ENCODE results near the gene SIGLEC12. TPM values are rescaled to one million over a fixed set of nuclear protein-coding genes. Genes with fewer than 3 reads are reported as not detected.

SIGLEC12 gene
- total and polyA plus RNA-seq, 7 donors, result 0.05 to 0.20 (median 0.13) TPM; not detected in 2

DNA sequence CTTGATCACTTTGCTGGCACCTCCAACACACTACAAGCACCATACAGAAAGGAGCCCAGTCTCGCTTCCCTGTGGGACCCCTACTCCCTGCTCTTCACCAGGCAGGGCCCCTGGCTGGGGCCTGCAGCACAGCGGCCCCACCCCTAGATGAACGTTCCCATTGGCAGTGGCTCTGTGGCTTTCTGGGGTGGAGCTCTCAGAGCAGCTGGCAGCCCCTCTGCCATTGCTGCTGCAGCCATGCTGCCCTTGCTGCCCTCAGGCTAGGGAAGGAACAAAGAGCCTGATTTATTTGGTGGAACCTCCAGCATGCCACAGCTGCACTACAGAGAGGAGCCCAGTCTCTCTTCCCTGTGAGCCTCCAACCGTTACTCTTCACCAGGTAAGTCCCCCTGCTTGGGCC is 24.1 kb upstream of the SIGLEC12 start:
- Histone ChIP-seq H3K27ac (no peak overlapping the region), H3K4me1 (no peaks in the 10 kb centered on the region), H3K4me3 (no peak overlapping the region), H3K9me3 (no peaks in the 10 kb centered on the region), H3K27me3 (ENCODE audit: insufficient read depth in 3 of 3, low read length in 2 of 3) (peaks cover 0 to 5% (median 0%) of the 10 kb centered on the region in 3 donors), H3K36me3 (ENCODE audit: insufficient read depth in 1 of 2, low read depth in 1 of 2) (no peaks in the 10 kb centered on the region)
- ATAC-seq (no peak), DNase-seq (no peak)
- WGBS, 3 donors, result 21 to 25% (median 22%) methylated on average over 4 of the region's 4 CpGs
- intact Hi-C loops (cut with DNase I), result no loop called here
- TF ChIP-seq, protein P1, sequence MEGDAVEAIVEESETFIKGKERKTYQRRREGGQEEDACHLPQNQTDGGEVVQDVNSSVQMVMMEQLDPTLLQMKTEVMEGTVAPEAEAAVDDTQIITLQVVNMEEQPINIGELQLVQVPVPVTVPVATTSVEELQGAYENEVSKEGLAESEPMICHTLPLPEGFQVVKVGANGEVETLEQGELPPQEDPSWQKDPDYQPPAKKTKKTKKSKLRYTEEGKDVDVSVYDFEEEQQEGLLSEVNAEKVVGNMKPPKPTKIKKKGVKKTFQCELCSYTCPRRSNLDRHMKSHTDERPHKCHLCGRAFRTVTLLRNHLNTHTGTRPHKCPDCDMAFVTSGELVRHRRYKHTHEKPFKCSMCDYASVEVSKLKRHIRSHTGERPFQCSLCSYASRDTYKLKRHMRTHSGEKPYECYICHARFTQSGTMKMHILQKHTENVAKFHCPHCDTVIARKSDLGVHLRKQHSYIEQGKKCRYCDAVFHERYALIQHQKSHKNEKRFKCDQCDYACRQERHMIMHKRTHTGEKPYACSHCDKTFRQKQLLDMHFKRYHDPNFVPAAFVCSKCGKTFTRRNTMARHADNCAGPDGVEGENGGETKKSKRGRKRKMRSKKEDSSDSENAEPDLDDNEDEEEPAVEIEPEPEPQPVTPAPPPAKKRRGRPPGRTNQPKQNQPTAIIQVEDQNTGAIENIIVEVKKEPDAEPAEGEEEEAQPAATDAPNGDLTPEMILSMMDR (IDR thresholded peaks at IDR 0.05), result no peak

- intact Hi-C loops (cut with DNase I), result no loop called here
- no peaks in the 10 kb centered on the region for H3K36me3 ChIP-seq (ENCODE audit: insufficient read depth in 1 of 2, low read depth in 1 of 2)
- ATAC-seq, result no peak
- WGBS, 3 donors, result 70 to 76% (median 71%) methylated on average over 8 of the region's 8 CpGs
- H3K4me3 ChIP-seq, result no peak overlapping the region
- TF ChIP-seq, protein P1 (IDR thresholded peaks at IDR 0.05), result no peak
- H3K27ac ChIP-seq, result no peak overlapping the region
- H3K4me1 ChIP-seq, result no peaks in the 10 kb centered on the region
- H3K27me3 ChIP-seq (ENCODE audit: insufficient read depth in 3 of 3, low read length in 2 of 3), result peaks cover 0 to 5% (median 0%) of the 10 kb centered on the region in 3 donors
- no peak for DNase-seq
- H3K9me3 ChIP-seq, result no peaks in the 10 kb centered on the region
Measured at GRCh38 chr19:51524666-51525264, 23.2 kb upstream of the SIGLEC12 start.

GRCh38 chr19:51521781-51522180 is 20.2 kb upstream of the SIGLEC12 start:
- intact Hi-C loops (cut with DNase I), result no loop called here
- H3K36me3 ChIP-seq (ENCODE audit: insufficient read depth in 1 of 2, low read depth in 1 of 2), result no peaks in the 10 kb centered on the region
- ATAC-seq (no peak), DNase-seq (no peak)
- no peaks in the 10 kb centered on the region for H3K4me1 ChIP-seq
- H3K4me3 ChIP-seq, result no peak overlapping the region
- H3K9me3 ChIP-seq, result no peaks in the 10 kb centered on the region
- H3K27ac ChIP-seq, result no peak overlapping the region
- TF ChIP-seq, protein P1 (IDR thresholded peaks at IDR 0.05), result no peak
- peaks cover 0 to 3% (median 0%) of the 10 kb centered on the region in 3 donors for H3K27me3 ChIP-seq (ENCODE audit: insufficient read depth in 3 of 3, low read length in 2 of 3)
- WGBS, 3 donors, result 37 to 55% (median 50%) methylated on average over 2 of the region's 2 CpGs

GRCh38 chr19:51521357-51521756 is 19.8 kb upstream of the SIGLEC12 start:
- Histone ChIP-seq H3K4me1 (no peaks in the 10 kb centered on the region), H3K27me3 (ENCODE audit: insufficient read depth in 3 of 3, low read length in 2 of 3) (peaks cover 0 to 3% (median 0%) of the 10 kb centered on the region in 3 donors), H3K9me3 (no peaks in the 10 kb centered on the region), H3K36me3 (ENCODE audit: insufficient read depth in 1 of 2, low read depth in 1 of 2) (no peaks in the 10 kb centered on the region), H3K4me3 (no peak overlapping the region), H3K27ac (no peak overlapping the region)
- WGBS, 3 donors, result 66 to 72% (median 71%) methylated on average over 2 of the region's 2 CpGs
- intact Hi-C loops (cut with DNase I), result no loop called here
- DNase-seq, result no peak
- ATAC-seq, result no peak
- TF ChIP-seq, protein P1 (IDR thresholded peaks at IDR 0.05), result no peak

- Histone ChIP-seq H3K36me3 (ENCODE audit: insufficient read depth in 1 of 2, low read depth in 1 of 2) (no peaks in the 10 kb centered on the region), H3K27me3 (ENCODE audit: insufficient read depth in 3 of 3, low read length in 2 of 3) (peaks cover 0 to 3% (median 0%) of the 10 kb centered on the region in 3 donors), H3K4me1 (no peaks in the 10 kb centered on the region), H3K9me3 (no peaks in the 10 kb centered on the region), H3K27ac (no peak overlapping the region), H3K4me3 (no peak overlapping the region)
- TF ChIP-seq, protein P1 (IDR thresholded peaks at IDR 0.05), result no peak
- 56 to 62% (median 57%) methylated on average over 2 of the region's 2 CpGs for WGBS, 3 donors
- intact Hi-C loops (cut with DNase I), result no loop called here
- ATAC-seq (no peak), DNase-seq (no peak)
Measured at GRCh38 chr19:51520728-51521127, 19.1 kb upstream of the SIGLEC12 start.
